HL-60 (cell line): Measurements from ENCODE around the gene ADCYAP1R1.

Experiments used
- CTCF ChIP-seq: IDR thresholded peaks from one replicate; pipeline ENCODE4 v1.5.1; 2011; ENCODE audit warnings: low read length, control low read depth, inconsistent platforms; ENCODE audit not compliant: insufficient read depth
- POLR2AphosphoS5 ChIP-seq: IDR thresholded peaks from 2 replicates; pipeline ENCODE4 v1.6.1; 2012; ENCODE audit warnings: low read depth
- SPI1 ChIP-seq: IDR thresholded peaks from 2 replicates; pipeline ENCODE4 v1.6.1; 2012; ENCODE audit warnings: low read depth, mild to moderate bottlenecking, borderline replicate concordance

- TF ChIP-seq CTCF, result no peak
- TF ChIP-seq POLR2AphosphoS5, result no peak
- TF ChIP-seq SPI1, result no peak
Observed at GRCh38 chr7:31028006-31028405, 24.1 kb upstream of the ADCYAP1R1 start.
